HG02981 (cell line): ENCODE data around the gene ALK.

ENCODE experiments used
- ATAC-seq: cut with Tn5 transposase; IDR thresholded peaks from one replicate; pipeline ENCODE4 v1.9.1; 2021; ENCODE audit warnings: mild to moderate bottlenecking, moderate library complexity; ENCODE audit not compliant: unreplicated experiment

The ALK gene

GRCh38 chr2:29388071-29388470 is 533.3 kb downstream of the ALK start:
- no peak for ATAC-seq

- no peak for ATAC-seq
Observed at GRCh38 chr2:29382486-29382885, 538.9 kb downstream of the ALK start.

- ATAC-seq: no peak
Observed at GRCh38 chr2:29377788-29378187, 543.6 kb downstream of the ALK start.

GRCh38 chr2:29376541-29376940 is 544.8 kb downstream of the ALK start:
- ATAC-seq: no peak

GRCh38 chr2:29375843-29376242 is 545.5 kb downstream of the ALK start:
- no peak for ATAC-seq

GRCh38 chr2:29374823-29375222 is 546.6 kb downstream of the ALK start:
- no peak for ATAC-seq

- no peak for ATAC-seq
Observed at GRCh38 chr2:29373870-29374269, 547.5 kb downstream of the ALK start.

GRCh38 chr2:29372185-29372584 is 549.2 kb downstream of the ALK start:
- ATAC-seq: no peak

- ATAC-seq: no peak
Observed at GRCh38 chr2:29370581-29371125, 550.7 kb downstream of the ALK start.

- no peak for ATAC-seq
Observed at GRCh38 chr2:29370173-29370572, 551.2 kb downstream of the ALK start.

GRCh38 chr2:29368659-29369040 is 552.7 kb downstream of the ALK start:
- ATAC-seq: no peak

- no peak for ATAC-seq
Observed at GRCh38 chr2:29367986-29368658, 553.3 kb downstream of the ALK start.

- no peak for ATAC-seq
Observed at GRCh38 chr2:29363111-29363510, 558.3 kb downstream of the ALK start.

- ATAC-seq: no peak
Observed at GRCh38 chr2:29361231-29361630, 560.2 kb downstream of the ALK start.

GRCh38 chr2:29360016-29360784 is 561.2 kb downstream of the ALK start:
- no peak for ATAC-seq

- ATAC-seq: no peak
Observed at GRCh38 chr2:29353403-29353991, 567.9 kb downstream of the ALK start.

GRCh38 chr2:29351916-29352591 is 569.3 kb downstream of the ALK start:
- no peak for ATAC-seq

GRCh38 chr2:29351248-29351647 is 570.1 kb downstream of the ALK start:
- no peak for ATAC-seq

GRCh38 chr2:29349316-29350030 is 571.9 kb downstream of the ALK start:
- no peak for ATAC-seq

GRCh38 chr2:29347774-29348461 is 573.5 kb downstream of the ALK start:
- ATAC-seq: no peak
